ENCODE measurements around the gene CRYM.
"Not testable (repeated sequence)": the region's sequence is repeated elsewhere in the genome, so short reads cannot be mapped to it uniquely, and the experiment has no call there.

DNA sequence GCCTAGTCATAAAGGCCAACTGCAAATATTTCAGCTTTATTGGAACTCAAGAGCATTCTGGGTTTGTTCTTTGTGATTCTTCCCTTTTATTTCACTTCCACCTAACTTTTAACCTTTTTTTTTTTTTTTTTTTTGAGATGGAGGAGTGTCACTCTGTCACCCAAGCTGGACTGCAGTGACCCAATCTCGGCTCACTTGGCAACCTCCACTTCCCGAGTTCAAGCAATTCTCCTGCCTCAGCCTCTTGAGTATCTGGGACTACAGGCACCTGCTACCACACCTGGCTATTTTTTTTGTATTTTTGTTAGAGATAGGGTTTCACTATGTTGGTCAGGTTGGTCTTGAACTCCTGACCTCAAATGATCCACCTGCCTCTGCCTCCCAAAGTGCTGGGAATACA lies 44.2 kb upstream of the CRYM start:
- TF ChIP-seq, protein P1, sequence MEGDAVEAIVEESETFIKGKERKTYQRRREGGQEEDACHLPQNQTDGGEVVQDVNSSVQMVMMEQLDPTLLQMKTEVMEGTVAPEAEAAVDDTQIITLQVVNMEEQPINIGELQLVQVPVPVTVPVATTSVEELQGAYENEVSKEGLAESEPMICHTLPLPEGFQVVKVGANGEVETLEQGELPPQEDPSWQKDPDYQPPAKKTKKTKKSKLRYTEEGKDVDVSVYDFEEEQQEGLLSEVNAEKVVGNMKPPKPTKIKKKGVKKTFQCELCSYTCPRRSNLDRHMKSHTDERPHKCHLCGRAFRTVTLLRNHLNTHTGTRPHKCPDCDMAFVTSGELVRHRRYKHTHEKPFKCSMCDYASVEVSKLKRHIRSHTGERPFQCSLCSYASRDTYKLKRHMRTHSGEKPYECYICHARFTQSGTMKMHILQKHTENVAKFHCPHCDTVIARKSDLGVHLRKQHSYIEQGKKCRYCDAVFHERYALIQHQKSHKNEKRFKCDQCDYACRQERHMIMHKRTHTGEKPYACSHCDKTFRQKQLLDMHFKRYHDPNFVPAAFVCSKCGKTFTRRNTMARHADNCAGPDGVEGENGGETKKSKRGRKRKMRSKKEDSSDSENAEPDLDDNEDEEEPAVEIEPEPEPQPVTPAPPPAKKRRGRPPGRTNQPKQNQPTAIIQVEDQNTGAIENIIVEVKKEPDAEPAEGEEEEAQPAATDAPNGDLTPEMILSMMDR (IDR thresholded peaks at IDR 0.05) = not testable (repeated sequence)
- TF ChIP-seq POLR2A (IDR thresholded peaks at IDR 0.05) = not testable (repeated sequence)
